ENCODE measurements around the gene FGF19. TPM values are rescaled to one million over a fixed set of nuclear protein-coding genes. Genes with fewer than 3 reads are reported as not detected.

Gene FGF19
- total and polyA plus RNA-seq, 2 donors (not counting 1 experiment from before 2014, with no cell fraction given), result not detected

DNA sequence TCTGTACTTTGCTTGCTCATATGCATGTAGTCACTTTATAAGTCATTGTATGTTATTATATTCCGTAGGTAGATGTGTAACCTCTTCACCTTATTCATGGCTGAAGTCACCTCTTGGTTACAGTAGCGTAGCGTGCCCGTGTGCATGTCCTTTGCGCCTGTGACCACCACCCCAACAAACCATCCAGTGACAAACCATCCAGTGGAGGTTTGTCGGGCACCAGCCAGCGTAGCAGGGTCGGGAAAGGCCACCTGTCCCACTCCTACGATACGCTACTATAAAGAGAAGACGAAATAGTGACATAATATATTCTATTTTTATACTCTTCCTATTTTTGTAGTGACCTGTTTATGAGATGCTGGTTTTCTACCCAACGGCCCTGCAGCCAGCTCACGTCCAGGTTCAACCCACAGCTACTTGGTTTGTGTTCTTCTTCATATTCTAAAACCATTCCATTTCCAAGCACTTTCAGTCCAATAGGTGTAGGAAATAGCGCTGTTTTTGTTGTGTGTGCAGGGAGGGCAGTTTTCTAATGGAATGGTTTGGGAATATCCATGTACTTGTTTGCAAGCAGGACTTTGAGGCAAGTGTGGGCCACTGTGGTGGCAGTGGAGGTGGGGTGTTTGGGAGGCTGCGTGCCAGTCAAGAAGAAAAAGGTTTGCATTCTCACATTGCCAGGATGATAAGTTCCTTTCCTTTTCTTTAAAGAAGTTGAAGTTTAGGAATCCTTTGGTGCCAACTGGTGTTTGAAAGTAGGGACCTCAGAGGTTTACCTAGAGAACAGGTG, 51.8 kb downstream of the FGF19 start:
- 100% methylated on average over 1 of the region's 15 CpGs for WGBS (ENCODE audit: insufficient coverage)
- Histone ChIP-seq H4K20me1 (ENCODE audit: control insufficient read depth, insufficient read depth, low read length, poor library complexity, severe bottlenecking) (peaks cover 17% of the 10 kb centered on the region), H3K9ac (ENCODE audit: low read length) (no peak overlapping the region), H3K4me1 (ENCODE audit: control insufficient read depth in 2 of 2, insufficient read depth in 2 of 2, low read length in 2 of 2) (peaks cover 7 to 9% of the 10 kb centered on the region in 2 donors), H3K4me2 (replicated peaks; ENCODE audit: low read depth, low read length, poor library complexity, severe bottlenecking) (no peak overlapping the region), H2AFZ (ENCODE audit: insufficient read depth, low read depth, low read length, poor library complexity, severe bottlenecking) (no peak overlapping the region), H3K9me3 (ENCODE audit: control extremely low read depth in 1 of 3, control insufficient read depth in 2 of 3, insufficient read depth in 1 of 3, low read length in 2 of 3) (no peaks in the 10 kb centered on the region), H3K27ac (ENCODE audit: low read length in 2 of 2) (no peak overlapping the region), H3K36me3 (replicated peaks in 1 of 2; ENCODE audit: control extremely low read depth in 1 of 2, control insufficient read depth in 1 of 2, extremely low read depth in 1 of 2, insufficient read depth in 2 of 2, low read length in 1 of 2) (peaks cover 0 to 2% of the 10 kb centered on the region in 2 experiments), H3K4me3 (ENCODE audit: control extremely low read depth in 1 of 5, extremely low read depth in 1 of 5, insufficient read depth in 1 of 5, low read depth in 2 of 5, low read length in 4 of 5) (no peak overlapping the region), H3K27me3 (replicated peaks in 1 of 4; ENCODE audit: control extremely low read depth in 1 of 4, control insufficient read depth in 3 of 4, insufficient read depth in 4 of 4, low read length in 3 of 4) (peaks cover 0 to 2% (median 0%) of the 10 kb centered on the region in 4 experiments), H3K79me2 (ENCODE audit: control insufficient read depth, insufficient read depth, low read length) (no peaks in the 10 kb centered on the region)
- H3K4me1 Mint-ChIP-seq, result peaks cover 9% of the 10 kb centered on the region
- no peak for ATAC-seq (ENCODE audit: low read depth)
- TF ChIP-seq, protein P1, sequence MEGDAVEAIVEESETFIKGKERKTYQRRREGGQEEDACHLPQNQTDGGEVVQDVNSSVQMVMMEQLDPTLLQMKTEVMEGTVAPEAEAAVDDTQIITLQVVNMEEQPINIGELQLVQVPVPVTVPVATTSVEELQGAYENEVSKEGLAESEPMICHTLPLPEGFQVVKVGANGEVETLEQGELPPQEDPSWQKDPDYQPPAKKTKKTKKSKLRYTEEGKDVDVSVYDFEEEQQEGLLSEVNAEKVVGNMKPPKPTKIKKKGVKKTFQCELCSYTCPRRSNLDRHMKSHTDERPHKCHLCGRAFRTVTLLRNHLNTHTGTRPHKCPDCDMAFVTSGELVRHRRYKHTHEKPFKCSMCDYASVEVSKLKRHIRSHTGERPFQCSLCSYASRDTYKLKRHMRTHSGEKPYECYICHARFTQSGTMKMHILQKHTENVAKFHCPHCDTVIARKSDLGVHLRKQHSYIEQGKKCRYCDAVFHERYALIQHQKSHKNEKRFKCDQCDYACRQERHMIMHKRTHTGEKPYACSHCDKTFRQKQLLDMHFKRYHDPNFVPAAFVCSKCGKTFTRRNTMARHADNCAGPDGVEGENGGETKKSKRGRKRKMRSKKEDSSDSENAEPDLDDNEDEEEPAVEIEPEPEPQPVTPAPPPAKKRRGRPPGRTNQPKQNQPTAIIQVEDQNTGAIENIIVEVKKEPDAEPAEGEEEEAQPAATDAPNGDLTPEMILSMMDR (IDR thresholded peaks at IDR 0.05), result no peak
- no peak for TF ChIP-seq EZH2 (IDR thresholded peaks at IDR 0.05; ENCODE audit: borderline replicate concordance, insufficient read depth, low read depth, low read length, poor library complexity, severe bottlenecking)
- POLR2A ChIA-PET, result no interaction called here
- no peak overlapping the region for H3K27ac Mint-ChIP-seq
- CTCF ChIA-PET, result no interaction called here
- H3K27me3 Mint-ChIP-seq, result no peaks in the 10 kb centered on the region
- intact Hi-C loops (cut with micrococcal nuclease), result no loop called here
- H3K4me3 Mint-ChIP-seq, result no peak overlapping the region
- no peaks in the 10 kb centered on the region for H3K9me3 Mint-ChIP-seq (ENCODE audit: insufficient read depth)
- DNase-seq, result no peak

DNA sequence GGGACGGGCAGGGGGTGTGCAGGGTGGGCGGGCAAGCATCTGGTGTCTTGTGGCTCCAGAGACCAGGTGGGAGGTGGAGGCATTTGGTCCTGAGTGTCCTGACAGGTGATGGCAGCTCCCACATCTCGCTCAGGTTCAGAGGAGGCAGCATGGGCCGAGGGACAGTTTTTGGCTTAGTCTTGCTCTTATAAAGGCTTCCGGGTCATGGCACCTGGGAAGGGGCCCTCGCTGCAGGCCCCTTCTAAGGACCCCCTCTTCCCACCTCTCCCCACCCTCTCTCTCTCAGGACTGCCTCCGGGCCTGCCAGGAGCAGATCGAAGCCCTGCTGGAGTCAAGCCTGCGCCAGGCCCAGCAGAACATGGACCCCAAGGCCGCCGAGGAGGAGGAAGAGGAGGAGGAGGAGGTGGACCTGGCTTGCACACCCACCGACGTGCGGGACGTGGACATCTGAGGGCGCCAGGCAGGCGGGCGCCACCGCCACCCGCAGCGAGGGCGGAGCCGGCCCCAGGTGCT, 52.9 kb downstream of the FGF19 start:
- TF ChIP-seq EZH2 (IDR thresholded peaks at IDR 0.05; ENCODE audit: borderline replicate concordance, insufficient read depth, low read depth, low read length, poor library complexity, severe bottlenecking), result no peak
- TF ChIP-seq, protein P1 (IDR thresholded peaks at IDR 0.05), result no peak
- Histone ChIP-seq H3K79me2 (ENCODE audit: control insufficient read depth, insufficient read depth, low read length) (no peaks in the 10 kb centered on the region), H3K27ac (ENCODE audit: low read length in 2 of 2) (no peak overlapping the region), H3K9ac (ENCODE audit: low read length) (no peak overlapping the region), H3K27me3 (replicated peaks in 1 of 4; ENCODE audit: control extremely low read depth in 1 of 4, control insufficient read depth in 3 of 4, insufficient read depth in 4 of 4, low read length in 3 of 4) (peaks cover 0 to 2% (median 0%) of the 10 kb centered on the region in 4 experiments), H3K4me1 (ENCODE audit: control insufficient read depth in 2 of 2, insufficient read depth in 2 of 2, low read length in 2 of 2) (peaks cover 7 to 9% of the 10 kb centered on the region in 2 donors), H3K4me3 (ENCODE audit: control extremely low read depth in 1 of 5, extremely low read depth in 1 of 5, insufficient read depth in 1 of 5, low read depth in 2 of 5, low read length in 4 of 5) (no peak overlapping the region), H3K36me3 (replicated peaks in 1 of 2; ENCODE audit: control extremely low read depth in 1 of 2, control insufficient read depth in 1 of 2, extremely low read depth in 1 of 2, insufficient read depth in 2 of 2, low read length in 1 of 2) (peaks cover 0 to 2% of the 10 kb centered on the region in 2 experiments), H3K4me2 (replicated peaks; ENCODE audit: low read depth, low read length, poor library complexity, severe bottlenecking) (no peak overlapping the region), H2AFZ (ENCODE audit: insufficient read depth, low read depth, low read length, poor library complexity, severe bottlenecking) (no peak overlapping the region), H4K20me1 (ENCODE audit: control insufficient read depth, insufficient read depth, low read length, poor library complexity, severe bottlenecking) (peaks cover 17% of the 10 kb centered on the region), H3K9me3 (ENCODE audit: control extremely low read depth in 1 of 3, control insufficient read depth in 2 of 3, insufficient read depth in 1 of 3, low read length in 2 of 3) (no peaks in the 10 kb centered on the region)
- WGBS (ENCODE audit: insufficient coverage), result 97% methylated on average over 6 of the region's 23 CpGs
- DNase-seq (no peak), ATAC-seq (ENCODE audit: low read depth) (no peak)
- H3K27ac Mint-ChIP-seq, result no peak overlapping the region
- ChIA-PET POLR2A (interaction anchor here (0.6 kb wide), 1 partner anchor 512 kb away, joined by 4 read pairs; no protein-coding TSS in a partner anchor), CTCF (no interaction called here)
- H3K4me3 Mint-ChIP-seq, result no peak overlapping the region
- no peaks in the 10 kb centered on the region for H3K9me3 Mint-ChIP-seq (ENCODE audit: insufficient read depth)
- no peaks in the 10 kb centered on the region for H3K27me3 Mint-ChIP-seq
- intact Hi-C loops (cut with micrococcal nuclease), result no loop called here
- peaks cover 10% of the 10 kb centered on the region for H3K4me1 Mint-ChIP-seq
